Brain microvascular endothelial cell (primary cell): ENCODE data around the gene PICALM.

Source experiments
- DNase-seq: peaks from one replicate; pipeline ENCODE4 v3.0.0-alpha.2; 2020
- H3K27ac ChIP-seq: fragments of 250-450 bp; sonication (Bioruptor Pico); 2 replicates; pipeline ENCODE4 v1.5.1; 2020; ENCODE audit warnings: mild to moderate bottlenecking, moderate library complexity
- H3K27me3 ChIP-seq: fragments of 250-450 bp; sonication (Bioruptor Pico); replicated peaks from 2 replicates; pipeline ENCODE4 v1.5.1; 2020; ENCODE audit warnings: mild to moderate bottlenecking
- H3K36me3 ChIP-seq: fragments of 250-450 bp; sonication (Bioruptor Pico); replicated peaks from 2 replicates; pipeline ENCODE4 v1.5.1; 2020; ENCODE audit warnings: mild to moderate bottlenecking
- H3K4me3 ChIP-seq: 2 replicates; pipeline ENCODE4 v1.5.1; 2011; ENCODE audit warnings: low read depth, mild to moderate bottlenecking, control low read depth, low read length, moderate library complexity
- CTCF ChIP-seq: IDR thresholded peaks from 2 replicates; pipeline ENCODE4 v1.5.1; 2011; ENCODE audit warnings: low read depth, mild to moderate bottlenecking, moderate library complexity, low read length, control low read depth, inconsistent platforms; ENCODE audit errors: missing control alignments
- in situ Hi-C: cut with HindIII; loops from 2 replicates; pipeline ENCODE4 v1.10.0; 2017; ENCODE audit warnings: low sequenced_read_pairs, low pct_ligation_motif_present

Gene PICALM

DNA sequence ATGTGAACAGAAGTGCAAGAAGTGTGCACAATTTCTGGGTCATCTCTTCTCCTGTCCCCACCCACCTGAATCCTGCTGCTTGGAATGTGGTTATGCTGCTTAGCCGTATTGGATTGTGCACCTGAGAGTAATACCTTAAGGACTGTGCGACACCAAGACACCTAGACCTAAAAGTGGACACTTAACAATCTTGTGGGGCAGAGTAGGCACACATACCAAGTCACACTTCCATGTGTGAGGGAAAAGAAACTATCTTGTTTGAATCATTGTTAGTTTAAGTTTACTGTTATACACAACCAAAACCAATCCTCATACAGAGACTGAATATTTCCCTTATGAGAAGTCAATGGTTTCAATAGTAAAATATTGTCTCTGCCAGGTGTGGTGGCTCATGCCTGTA lies 120.0 kb downstream of the PICALM start:
- no peak for TF ChIP-seq CTCF
- Histone ChIP-seq H3K4me3 (no peak overlapping the region), H3K27me3 (no peaks in the 10 kb centered on the region), H3K36me3 (peaks cover 3% of the 10 kb centered on the region), H3K27ac (no peak overlapping the region)
- in situ Hi-C loops = no loop called here
- no peak for DNase-seq

DNA sequence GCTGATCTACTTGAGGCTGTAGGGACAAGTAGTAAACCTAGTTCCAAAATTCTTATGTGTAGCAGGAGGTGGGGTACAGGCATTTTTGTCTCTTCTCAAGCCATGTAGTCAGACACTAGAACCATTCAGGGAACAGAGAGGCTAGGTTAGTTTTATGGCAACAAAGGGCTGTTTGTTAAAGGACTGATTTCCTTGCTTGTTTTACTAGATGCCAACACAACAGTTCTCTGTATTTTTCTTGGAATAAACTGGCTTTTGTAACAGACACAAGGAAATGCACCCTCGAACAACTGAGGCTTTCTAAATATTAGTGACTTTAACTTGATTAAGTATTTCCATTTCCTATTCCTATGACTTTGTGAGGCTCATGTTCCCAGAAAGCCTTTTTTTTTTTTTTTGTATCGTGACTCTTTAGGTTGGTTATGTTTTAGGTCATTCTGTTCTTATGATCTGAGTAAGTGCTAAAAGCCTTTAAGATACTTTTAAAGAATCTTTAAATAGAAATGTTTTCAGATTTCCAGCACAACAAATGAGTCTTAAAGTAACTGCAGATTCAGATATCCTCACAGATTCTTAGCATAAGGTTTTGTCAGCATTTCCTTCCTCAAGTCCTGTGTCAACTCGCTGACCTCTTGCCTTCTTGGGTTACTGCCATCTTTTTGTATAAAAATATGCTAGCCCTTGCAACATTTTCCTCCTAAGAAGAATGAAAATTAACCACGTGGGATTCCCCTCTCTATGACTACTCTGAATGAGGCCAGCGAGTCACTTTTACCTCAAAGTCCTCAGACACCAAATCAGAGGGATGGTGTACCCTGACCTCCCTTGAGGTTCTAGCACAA lies 121.2 kb downstream of the PICALM start:
- no peak for TF ChIP-seq CTCF
- Histone ChIP-seq H3K27ac (peak overlapping the region; percentile 39), H3K27me3 (no peaks in the 10 kb centered on the region), H3K4me3 (no peak overlapping the region), H3K36me3 (no peaks in the 10 kb centered on the region)
- DNase-seq = peak; percentile 74
- in situ Hi-C loops = no loop called here

DNA sequence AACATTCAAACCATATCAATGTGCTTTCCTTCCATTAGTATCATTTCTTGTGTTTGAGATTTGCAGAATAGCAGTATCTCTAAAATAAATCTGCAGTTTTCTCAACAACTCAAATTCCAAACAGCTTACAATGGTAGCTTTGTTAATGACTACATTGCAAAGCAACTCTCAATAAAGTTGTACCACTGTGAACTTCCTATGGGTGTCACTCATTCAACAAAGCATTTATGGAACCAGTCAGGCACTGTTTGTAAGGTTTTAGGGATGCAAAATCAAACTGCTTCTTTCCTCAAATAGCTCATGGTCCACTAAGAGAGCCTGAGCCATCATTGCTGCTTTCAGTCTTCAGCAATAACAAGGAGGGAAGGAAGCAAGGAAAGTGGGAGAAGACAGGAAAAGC lies 122.7 kb downstream of the PICALM start:
- no peak for DNase-seq
- in situ Hi-C loops = no loop called here
- Histone ChIP-seq H3K4me3 (no peak overlapping the region), H3K27me3 (no peaks in the 10 kb centered on the region), H3K36me3 (no peaks in the 10 kb centered on the region), H3K27ac (no peak overlapping the region)
- no peak for TF ChIP-seq CTCF

- DNase-seq = no peak
- Histone ChIP-seq H3K27ac (no peak overlapping the region), H3K36me3 (no peaks in the 10 kb centered on the region), H3K4me3 (no peak overlapping the region), H3K27me3 (no peaks in the 10 kb centered on the region)
- in situ Hi-C loops = no loop called here
- TF ChIP-seq CTCF = no peak
Observed at GRCh38 chr11:85945788-85946187, 123.1 kb downstream of the PICALM start.

DNA sequence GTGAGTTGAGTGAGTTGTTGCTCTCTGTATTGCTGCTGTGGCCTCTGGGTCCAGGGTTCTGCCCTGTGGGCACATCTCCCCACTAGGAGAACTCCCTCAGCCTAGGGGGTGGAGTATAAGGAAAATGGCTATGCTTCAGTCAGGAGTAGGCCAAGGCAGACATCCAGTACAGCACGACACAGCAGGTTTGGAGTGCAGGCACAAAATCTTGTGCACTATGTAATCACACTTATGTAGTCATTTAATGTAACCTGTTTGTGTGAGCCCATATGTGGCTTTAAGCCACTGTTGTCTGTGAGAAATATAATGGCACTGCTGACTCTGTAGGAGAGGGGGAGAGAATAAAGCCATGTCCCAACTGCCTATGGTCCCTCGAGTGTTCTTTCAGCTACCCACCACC lies 123.6 kb downstream of the PICALM start:
- H3K4me3 ChIP-seq = no peak overlapping the region
- in situ Hi-C loops = no loop called here
- no peak for DNase-seq
- H3K36me3 ChIP-seq = no peaks in the 10 kb centered on the region
- H3K27ac ChIP-seq = no peak overlapping the region
- TF ChIP-seq CTCF = no peak
- H3K27me3 ChIP-seq = no peaks in the 10 kb centered on the region
